ENCODE measurements around the gene TNFRSF1B. TPM values are rescaled to one million over a fixed set of nuclear protein-coding genes. Genes with fewer than 3 reads are reported as not detected.
A peak's percentile ranks its signal among the peaks of the same experiment; 100 is the strongest.

Gene TNFRSF1B
- total and polyA plus RNA-seq, 9 of the 15 experiments (the other 6 are each of a cell fraction or from before 2014, with no cell fraction given), result 8.8 to 91.3 (median 36.0) TPM

DNA sequence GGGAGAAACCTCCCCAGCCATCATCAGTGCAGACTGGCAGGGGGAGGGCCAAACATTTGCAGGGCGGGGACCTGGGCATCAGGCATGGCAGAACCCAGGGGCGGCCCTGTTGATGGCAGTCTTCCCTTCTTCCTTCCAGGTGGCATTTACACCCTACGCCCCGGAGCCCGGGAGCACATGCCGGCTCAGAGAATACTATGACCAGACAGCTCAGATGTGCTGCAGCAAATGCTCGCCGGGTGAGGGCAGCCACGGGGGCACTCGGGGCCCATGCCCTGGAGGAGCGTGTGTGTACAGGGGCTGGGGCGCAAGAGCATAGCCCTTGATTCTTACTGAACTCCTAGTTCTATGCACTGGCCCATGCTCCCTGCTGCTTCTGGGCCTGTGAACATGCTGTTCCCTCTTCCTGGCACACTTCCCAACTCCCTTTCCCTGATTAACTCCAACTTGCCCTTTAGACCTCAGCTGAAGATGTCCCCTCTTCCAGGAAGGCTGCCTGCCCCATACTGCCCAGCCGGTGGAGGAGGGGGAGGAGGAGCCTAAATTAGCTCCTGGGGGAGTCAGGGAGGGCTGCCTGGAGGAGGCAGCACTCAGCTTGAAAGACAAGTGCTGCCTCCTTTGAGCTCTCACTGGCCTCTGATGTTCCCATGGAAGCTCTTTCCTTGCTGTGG is 22.0 kb downstream of the TNFRSF1B start (continued):
- TF ChIP-seq ZBTB5 (IDR thresholded peaks at IDR 0.05) (no peak), RCOR1 (IDR thresholded peaks at IDR 0.05; ENCODE audit: borderline replicate concordance in 1 of 2, low read depth in 2 of 2, low read length in 2 of 2) (peak in 1 of 2 experiments; percentile 20; a peak in 1 of 4 replicates), ZNF263 (CRISPR knock-in tag; IDR thresholded peaks at IDR 0.05; ENCODE audit: borderline replicate concordance) (0 out of 2 replicates have a peak, but pooled peaks have one; percentile 36), ZNF830 (CRISPR knock-in tag; IDR thresholded peaks at IDR 0.05) (no peak), MCM3 (IDR thresholded peaks at IDR 0.05) (no peak), ZBTB7A (IDR thresholded peaks at IDR 0.05; ENCODE audit: borderline replicate concordance, control insufficient read depth, low read depth, low read length) (no peak), RBM25 (IDR thresholded peaks at IDR 0.05; ENCODE audit: low read depth, low read length, severe bottlenecking) (peak; percentile 95), SRF (CRISPR knock-in tag; IDR thresholded peaks at IDR 0.05) (no peak), KLF16 (IDR thresholded peaks at IDR 0.05) (no peak), NR4A1 (CRISPR knock-in tag; IDR thresholded peaks at IDR 0.05) (no peak), NR4A1 (tag; IDR thresholded peaks at IDR 0.05) (no peak), NRF1 (conservative IDR thresholded peaks at IDR 0.05 in 1 of 2, IDR thresholded peaks at IDR 0.05 in 1 of 2) (no peak), YY1 (IDR thresholded peaks at IDR 0.05; ENCODE audit: borderline replicate concordance in 1 of 3, control insufficient read depth in 1 of 3, extremely low read depth in 1 of 3, insufficient read depth in 3 of 3, insufficient read length in 1 of 3, insufficient replicate concordance in 2 of 3, low read depth in 1 of 3, low read length in 2 of 3) (no peak), SMARCB1 (IDR thresholded peaks at IDR 0.05; ENCODE audit: insufficient read length, low read depth) (no peak), KDM1A (IDR thresholded peaks at IDR 0.05) (peak; percentile 70), HDAC1 (IDR thresholded peaks at IDR 0.05) (0 out of 4 replicates have a peak, but pooled peaks of 1 of the 2 experiments have one; percentile 16), HDAC6 (IDR thresholded peaks at IDR 0.05; ENCODE audit: low read depth, low read length) (no peak)
- TF ChIP-seq, protein P1, sequence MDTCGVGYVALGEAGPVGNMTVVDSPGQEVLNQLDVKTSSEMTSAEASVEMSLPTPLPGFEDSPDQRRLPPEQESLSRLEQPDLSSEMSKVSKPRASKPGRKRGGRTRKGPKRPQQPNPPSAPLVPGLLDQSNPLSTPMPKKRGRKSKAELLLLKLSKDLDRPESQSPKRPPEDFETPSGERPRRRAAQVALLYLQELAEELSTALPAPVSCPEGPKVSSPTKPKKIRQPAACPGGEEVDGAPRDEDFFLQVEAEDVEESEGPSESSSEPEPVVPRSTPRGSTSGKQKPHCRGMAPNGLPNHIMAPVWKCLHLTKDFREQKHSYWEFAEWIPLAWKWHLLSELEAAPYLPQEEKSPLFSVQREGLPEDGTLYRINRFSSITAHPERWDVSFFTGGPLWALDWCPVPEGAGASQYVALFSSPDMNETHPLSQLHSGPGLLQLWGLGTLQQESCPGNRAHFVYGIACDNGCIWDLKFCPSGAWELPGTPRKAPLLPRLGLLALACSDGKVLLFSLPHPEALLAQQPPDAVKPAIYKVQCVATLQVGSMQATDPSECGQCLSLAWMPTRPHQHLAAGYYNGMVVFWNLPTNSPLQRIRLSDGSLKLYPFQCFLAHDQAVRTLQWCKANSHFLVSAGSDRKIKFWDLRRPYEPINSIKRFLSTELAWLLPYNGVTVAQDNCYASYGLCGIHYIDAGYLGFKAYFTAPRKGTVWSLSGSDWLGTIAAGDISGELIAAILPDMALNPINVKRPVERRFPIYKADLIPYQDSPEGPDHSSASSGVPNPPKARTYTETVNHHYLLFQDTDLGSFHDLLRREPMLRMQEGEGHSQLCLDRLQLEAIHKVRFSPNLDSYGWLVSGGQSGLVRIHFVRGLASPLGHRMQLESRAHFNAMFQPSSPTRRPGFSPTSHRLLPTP (IDR thresholded peaks at IDR 0.05; ENCODE audit: borderline replicate concordance, extremely low read depth, insufficient read length), result peak; percentile 69
- TF ChIP-seq, protein P2, sequence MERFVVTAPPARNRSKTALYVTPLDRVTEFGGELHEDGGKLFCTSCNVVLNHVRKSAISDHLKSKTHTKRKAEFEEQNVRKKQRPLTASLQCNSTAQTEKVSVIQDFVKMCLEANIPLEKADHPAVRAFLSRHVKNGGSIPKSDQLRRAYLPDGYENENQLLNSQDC (CRISPR knock-in tag; IDR thresholded peaks at IDR 0.05), result no peak
